Heart left ventricle (tissue), 13 donors: ENCODE results near the gene USP13.

ENCODE experiments used
- CTCF ChIP-seq, 12 donors: fragments of 200-600 bp; sonication (generic) in 4 of 12; IDR thresholded peaks; one replicate each; pipeline versions ENCODE4 v1.5.0 to v1.8.0; 2018 to 2022; ENCODE audit warnings: antibody characterized with exemption in 12 of 12, mild to moderate bottlenecking in 5 of 12
- POLR2A ChIP-seq, 2 donors: fragments of 450-650 bp; IDR thresholded peaks; one replicate each; pipeline ENCODE4 v1.6.1; 2017; ENCODE audit warnings: antibody characterized with exemption in 2 of 2, mild to moderate bottlenecking in 2 of 2, moderate library complexity in 2 of 2
- donor health status: ischemic (EF 13 %, LVEDD 7.1; RV severe dilation, severe dysfunction).
- donor health status: DM: no; HTN: yes; CAD: no.
- donor health status: DM: no; HTN: no; CAD: no.
- donor health status: ischemic (EF 25% LVEDD 6.9; RV normal size, moderate dysfunction).
- donor health status: ischemic (EF 25% LVEDD 5.7; RV mildly dilated, moderate dysfunction).
- donor health status: ischemic (EF 35%, LVEDD 5.7; RV mildly dilated, moderate dysfunction).
- donor health status: nonischemic (EF 11% LVEDD 7.7; RV severe dilation, severe dysfunction).
- donor health status: DM: yes; HTN: yes; CAD: no.
- donor health status: PGD.
- donor health status: ischemic (EF 29% LVEDD 5.4; RV normal size, mild dysfunction).
- donor health status: nonischemic (EF 23%, LVEDD 6.1; RV moderate dilation, normal function).

GRCh38 chr3:179660872-179661271 is 8.0 kb downstream of the USP13 start:
- no peak for TF ChIP-seq CTCF (IDR thresholded peaks at IDR 0.05)
- TF ChIP-seq POLR2A (IDR thresholded peaks at IDR 0.05): no peak
